ENCODE results near the gene B3GALNT1.

The B3GALNT1 gene

DNA sequence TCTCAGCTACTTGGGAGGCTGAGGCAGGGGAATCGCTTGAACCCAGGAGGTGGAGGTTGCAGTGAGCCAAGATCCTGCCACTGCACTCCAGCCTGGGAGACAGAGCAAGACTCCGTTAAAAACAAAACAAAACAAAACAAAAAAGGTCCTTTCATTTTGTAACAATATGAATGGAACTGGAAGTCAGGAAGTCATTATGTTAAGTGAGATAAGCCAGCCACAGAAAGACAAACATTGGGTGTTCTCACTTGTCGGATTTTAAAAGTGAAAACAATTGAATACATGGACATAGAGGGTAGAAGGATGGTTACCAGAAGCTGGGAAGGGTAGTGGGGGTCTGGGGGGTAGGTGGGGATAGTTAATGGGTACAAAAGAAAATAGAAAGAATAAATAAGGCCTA, 12.5 kb upstream of the B3GALNT1 start:
- DNase-seq: no peak
- H3K27me3 ChIP-seq (replicated peaks; ENCODE audit: control insufficient read depth, insufficient read depth, low read length, poor library complexity, severe bottlenecking): no peaks in the 10 kb centered on the region

DNA sequence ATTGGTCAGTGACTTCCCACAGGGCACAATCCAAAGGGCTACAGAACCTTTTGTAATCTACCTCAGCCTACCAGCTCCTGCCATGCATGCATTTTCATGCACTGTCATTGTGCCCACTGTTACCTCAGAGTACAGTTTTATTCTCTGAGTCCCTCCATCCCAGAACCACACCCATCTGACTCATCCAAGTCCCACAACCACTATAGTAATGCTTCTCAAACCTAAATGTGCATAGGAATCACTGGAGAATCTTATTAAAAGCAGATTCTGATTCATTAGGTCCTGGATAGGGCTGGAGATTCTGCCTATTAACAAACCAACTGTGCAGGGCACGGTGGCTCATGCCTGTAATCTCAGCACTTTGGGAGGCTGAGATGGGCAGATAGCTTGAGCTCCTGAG, 3.7 kb upstream of the B3GALNT1 start:
- DNase-seq: no peak
- Histone ChIP-seq H3K27me3 (replicated peaks; ENCODE audit: control insufficient read depth, insufficient read depth, low read length, poor library complexity, severe bottlenecking) (no peaks in the 10 kb centered on the region), H3K27ac (ENCODE audit: insufficient read depth, low read length, poor library complexity, severe bottlenecking) (no peak overlapping the region), H3K4me1 (ENCODE audit: control insufficient read depth, insufficient read depth, low read length, poor library complexity, severe bottlenecking) (peaks cover 3% of the 10 kb centered on the region), H3K9me3 (ENCODE audit: control insufficient read depth, low read length) (no peaks in the 10 kb centered on the region), H3K36me3 (ENCODE audit: control insufficient read depth, insufficient read depth, low read length) (no peaks in the 10 kb centered on the region), H3K4me3 (ENCODE audit: insufficient read depth, low read depth, low read length, poor library complexity, severe bottlenecking) (no peak overlapping the region)

More for the DNA sequence above, 12.5 kb upstream of the B3GALNT1 start:
- Histone ChIP-seq H3K36me3 (ENCODE audit: control insufficient read depth, insufficient read depth, low read length) (no peaks in the 10 kb centered on the region), H3K4me3 (ENCODE audit: insufficient read depth, low read depth, low read length, poor library complexity, severe bottlenecking) (no peak overlapping the region), H3K9me3 (ENCODE audit: control insufficient read depth, low read length) (no peaks in the 10 kb centered on the region), H3K27ac (ENCODE audit: insufficient read depth, low read length, poor library complexity, severe bottlenecking) (no peak overlapping the region), H3K4me1 (ENCODE audit: control insufficient read depth, insufficient read depth, low read length, poor library complexity, severe bottlenecking) (no peaks in the 10 kb centered on the region)

DNA sequence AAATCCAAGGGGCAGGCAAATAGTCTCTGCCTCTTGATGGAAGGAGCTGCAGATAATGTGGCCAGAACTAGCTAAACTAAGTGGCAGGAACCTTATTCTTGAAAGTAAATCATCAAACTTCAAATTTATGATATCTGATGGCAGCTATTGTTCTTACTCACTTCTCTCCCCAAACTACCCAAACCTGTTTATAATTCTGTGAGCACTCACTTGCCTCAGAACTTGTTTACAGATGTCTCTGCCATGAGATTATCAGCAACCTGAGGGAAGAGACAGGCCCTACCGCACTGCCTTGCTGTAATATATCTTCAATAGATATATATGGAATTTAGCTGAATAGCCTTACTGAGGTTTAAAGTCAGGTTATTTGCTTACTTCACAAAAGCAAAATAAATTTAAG, 2.2 kb upstream of the B3GALNT1 start:
- Histone ChIP-seq H3K27me3 (replicated peaks; ENCODE audit: control insufficient read depth, insufficient read depth, low read length, poor library complexity, severe bottlenecking) (no peaks in the 10 kb centered on the region), H3K4me1 (ENCODE audit: control insufficient read depth, insufficient read depth, low read length, poor library complexity, severe bottlenecking) (peaks cover 3% of the 10 kb centered on the region), H3K9me3 (ENCODE audit: control insufficient read depth, low read length) (no peaks in the 10 kb centered on the region), H3K36me3 (ENCODE audit: control insufficient read depth, insufficient read depth, low read length) (no peaks in the 10 kb centered on the region), H3K27ac (ENCODE audit: insufficient read depth, low read length, poor library complexity, severe bottlenecking) (no peak overlapping the region), H3K4me3 (ENCODE audit: insufficient read depth, low read depth, low read length, poor library complexity, severe bottlenecking) (no peak overlapping the region)
- DNase-seq: no peak

DNA sequence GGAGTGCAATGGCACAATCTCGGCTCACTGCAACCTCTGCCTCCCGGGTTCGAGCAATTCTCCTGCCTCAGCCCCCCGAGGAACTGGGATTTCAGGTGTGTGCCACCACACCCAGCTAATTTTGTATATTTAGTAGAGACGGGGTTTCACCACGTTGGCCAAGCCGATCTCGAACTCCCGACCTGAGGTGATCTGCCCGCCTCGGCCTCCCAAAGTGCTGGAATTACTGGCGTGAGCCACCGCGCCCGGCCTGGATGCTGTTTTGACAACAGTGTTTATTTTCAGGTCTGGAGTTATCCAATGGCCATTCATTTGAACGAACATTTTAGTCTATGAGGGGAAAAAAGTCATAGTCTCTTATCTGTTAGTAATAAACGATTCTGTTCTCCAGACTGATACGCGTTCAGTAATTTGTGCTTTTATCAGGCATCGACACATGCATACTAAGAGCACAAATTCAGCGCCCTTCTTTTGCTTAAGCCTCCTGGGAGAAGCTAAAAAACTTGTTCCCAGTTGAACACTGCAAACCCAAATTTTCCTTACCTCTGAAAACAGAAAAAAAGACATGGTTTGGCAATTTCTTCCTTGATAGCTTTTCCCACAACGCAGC, 1.3 kb downstream of the B3GALNT1 start:
- Histone ChIP-seq H3K4me3 (ENCODE audit: insufficient read depth, low read depth, low read length, poor library complexity, severe bottlenecking) (no peak overlapping the region), H3K27ac (ENCODE audit: insufficient read depth, low read length, poor library complexity, severe bottlenecking) (no peak overlapping the region), H3K36me3 (ENCODE audit: control insufficient read depth, insufficient read depth, low read length) (no peaks in the 10 kb centered on the region), H3K9me3 (ENCODE audit: control insufficient read depth, low read length) (no peaks in the 10 kb centered on the region), H3K27me3 (replicated peaks; ENCODE audit: control insufficient read depth, insufficient read depth, low read length, poor library complexity, severe bottlenecking) (no peaks in the 10 kb centered on the region), H3K4me1 (ENCODE audit: control insufficient read depth, insufficient read depth, low read length, poor library complexity, severe bottlenecking) (peaks cover 3% of the 10 kb centered on the region)
- no peak for DNase-seq

DNA sequence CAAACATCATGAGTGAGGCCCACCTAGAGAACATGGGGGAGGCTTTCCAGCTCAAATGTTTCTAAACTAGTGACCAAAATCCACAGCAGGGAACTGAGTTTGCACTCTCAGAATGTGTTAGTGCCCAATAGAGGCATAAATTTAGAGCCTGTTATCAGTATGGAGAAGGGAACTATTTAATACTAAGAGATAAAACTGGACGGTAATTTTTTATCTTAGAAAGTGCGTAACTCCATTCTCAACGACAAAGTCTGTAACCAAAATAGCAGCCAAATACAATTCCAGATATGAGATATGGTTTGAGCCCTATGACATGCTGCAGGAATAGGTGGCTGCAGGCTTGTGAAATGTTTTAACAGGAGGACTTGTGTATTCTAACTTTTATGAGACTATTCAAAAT, 3.5 kb downstream of the B3GALNT1 start:
- no peaks in the 10 kb centered on the region for H3K36me3 ChIP-seq (ENCODE audit: control insufficient read depth, insufficient read depth, low read length)
- H3K27me3 ChIP-seq (replicated peaks; ENCODE audit: control insufficient read depth, insufficient read depth, low read length, poor library complexity, severe bottlenecking): no peaks in the 10 kb centered on the region
- no peak for DNase-seq
- no peak overlapping the region for H3K27ac ChIP-seq (ENCODE audit: insufficient read depth, low read length, poor library complexity, severe bottlenecking)
- H3K4me1 ChIP-seq (ENCODE audit: control insufficient read depth, insufficient read depth, low read length, poor library complexity, severe bottlenecking): peaks cover 3% of the 10 kb centered on the region
- no peaks in the 10 kb centered on the region for H3K9me3 ChIP-seq (ENCODE audit: control insufficient read depth, low read length)
- H3K4me3 ChIP-seq (ENCODE audit: insufficient read depth, low read depth, low read length, poor library complexity, severe bottlenecking): no peak overlapping the region

DNA sequence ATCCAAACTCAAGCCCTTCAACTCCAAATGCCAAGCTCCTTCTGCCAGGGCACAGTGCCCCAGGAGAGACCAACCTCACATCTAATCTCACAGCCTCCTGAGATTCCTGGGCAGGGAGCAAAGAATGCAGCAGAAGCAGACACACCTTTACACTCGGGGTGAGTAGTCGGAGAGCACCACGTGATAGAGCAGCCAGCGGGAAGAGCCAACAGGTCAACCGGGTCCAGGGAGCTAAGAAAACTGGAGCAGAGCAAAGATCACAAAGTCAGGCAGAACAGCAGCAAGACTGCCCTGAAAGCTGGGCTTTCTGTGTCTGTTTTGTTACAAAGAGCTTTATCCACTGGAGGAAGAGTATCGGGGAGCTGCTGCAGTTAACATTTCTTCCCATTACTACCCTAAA, 4.2 kb downstream of the B3GALNT1 start:
- H3K9me3 ChIP-seq (ENCODE audit: control insufficient read depth, low read length): no peaks in the 10 kb centered on the region
- DNase-seq: no peak
- H3K4me1 ChIP-seq (ENCODE audit: control insufficient read depth, insufficient read depth, low read length, poor library complexity, severe bottlenecking): peaks cover 3% of the 10 kb centered on the region
- H3K27me3 ChIP-seq (replicated peaks; ENCODE audit: control insufficient read depth, insufficient read depth, low read length, poor library complexity, severe bottlenecking): no peaks in the 10 kb centered on the region
- H3K27ac ChIP-seq (ENCODE audit: insufficient read depth, low read length, poor library complexity, severe bottlenecking): no peak overlapping the region
- no peaks in the 10 kb centered on the region for H3K36me3 ChIP-seq (ENCODE audit: control insufficient read depth, insufficient read depth, low read length)
- H3K4me3 ChIP-seq (ENCODE audit: insufficient read depth, low read depth, low read length, poor library complexity, severe bottlenecking): no peak overlapping the region

DNA sequence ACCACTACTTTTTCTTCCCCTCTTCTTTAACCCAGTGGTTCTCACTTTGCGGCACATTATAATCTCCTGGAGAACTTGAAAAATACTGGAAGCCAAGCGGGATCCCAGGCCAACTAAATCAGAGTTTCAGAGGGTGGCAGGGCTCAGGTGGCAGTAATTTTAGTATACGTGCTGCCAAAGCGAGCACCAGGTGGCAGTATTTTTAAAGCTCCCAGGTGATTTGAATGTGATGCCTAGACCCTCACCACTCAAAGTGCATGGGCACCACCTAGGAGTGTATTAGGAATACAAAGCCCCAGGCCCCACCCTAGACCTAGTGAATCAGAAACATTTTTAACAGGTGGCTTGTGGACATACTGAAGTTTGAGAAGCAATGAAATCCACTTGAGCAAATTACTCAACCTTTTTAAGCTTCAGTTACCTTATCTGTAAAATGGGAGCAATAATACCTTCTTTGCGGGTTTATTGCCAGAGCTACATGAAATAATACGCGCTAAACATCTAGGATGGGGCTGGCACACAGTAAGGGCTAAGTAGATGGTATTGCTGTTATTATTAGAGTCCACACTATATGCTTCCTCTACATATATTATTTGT, 8.3 kb downstream of the B3GALNT1 start:
- no peak overlapping the region for H3K4me3 ChIP-seq (ENCODE audit: insufficient read depth, low read depth, low read length, poor library complexity, severe bottlenecking)
- H3K9me3 ChIP-seq (ENCODE audit: control insufficient read depth, low read length): no peaks in the 10 kb centered on the region
- no peaks in the 10 kb centered on the region for H3K36me3 ChIP-seq (ENCODE audit: control insufficient read depth, insufficient read depth, low read length)
- H3K27ac ChIP-seq (ENCODE audit: insufficient read depth, low read length, poor library complexity, severe bottlenecking): no peak overlapping the region
- peak in 1 of 3 donors; percentile 8 for DNase-seq
- no peaks in the 10 kb centered on the region for H3K4me1 ChIP-seq (ENCODE audit: control insufficient read depth, insufficient read depth, low read length, poor library complexity, severe bottlenecking)
- no peaks in the 10 kb centered on the region for H3K27me3 ChIP-seq (replicated peaks; ENCODE audit: control insufficient read depth, insufficient read depth, low read length, poor library complexity, severe bottlenecking)

DNA sequence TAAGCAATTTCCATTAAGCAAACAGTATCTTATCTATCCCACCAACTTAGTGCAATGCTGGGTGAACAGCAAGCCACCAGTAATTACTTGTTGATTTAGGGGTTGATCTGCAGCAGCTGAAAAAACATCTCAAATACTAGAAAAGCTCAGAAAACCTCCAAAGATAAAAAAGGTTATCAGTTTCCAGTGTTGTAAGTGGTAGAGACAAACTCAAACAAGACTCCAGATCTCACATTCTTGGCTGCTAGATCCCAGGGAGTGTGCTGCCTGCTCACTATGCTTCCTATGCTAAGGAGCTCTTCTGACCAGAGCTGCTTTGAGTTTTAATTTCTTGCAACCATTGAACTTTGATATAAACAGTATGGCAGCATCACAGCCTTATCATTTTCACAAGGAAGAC, 11.3 kb downstream of the B3GALNT1 start:
- no peak overlapping the region for H3K4me3 ChIP-seq (ENCODE audit: insufficient read depth, low read depth, low read length, poor library complexity, severe bottlenecking)
- no peak for DNase-seq
- H3K36me3 ChIP-seq (ENCODE audit: control insufficient read depth, insufficient read depth, low read length): no peaks in the 10 kb centered on the region
- H3K9me3 ChIP-seq (ENCODE audit: control insufficient read depth, low read length): no peaks in the 10 kb centered on the region
- no peaks in the 10 kb centered on the region for H3K27me3 ChIP-seq (replicated peaks; ENCODE audit: control insufficient read depth, insufficient read depth, low read length, poor library complexity, severe bottlenecking)
- no peaks in the 10 kb centered on the region for H3K4me1 ChIP-seq (ENCODE audit: control insufficient read depth, insufficient read depth, low read length, poor library complexity, severe bottlenecking)
- H3K27ac ChIP-seq (ENCODE audit: insufficient read depth, low read length, poor library complexity, severe bottlenecking): no peak overlapping the region

DNA sequence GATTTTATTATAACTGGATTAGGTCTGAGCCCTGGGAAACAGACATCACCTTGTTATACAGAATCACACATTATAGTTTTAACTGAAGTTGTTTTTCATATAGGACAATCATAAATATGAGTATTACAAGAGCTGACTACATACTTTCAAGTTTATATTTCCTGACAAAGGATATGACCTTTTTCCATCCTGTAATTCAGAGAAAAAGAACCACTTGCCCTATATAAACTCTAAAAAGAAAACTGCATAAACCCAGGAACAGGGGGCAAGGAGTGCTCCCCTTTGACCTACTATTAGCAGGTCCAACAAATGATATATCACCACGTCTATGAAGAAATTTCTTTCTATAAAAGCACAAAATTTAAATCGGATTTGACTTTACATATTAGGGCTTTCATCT, 20.9 kb downstream of the B3GALNT1 start:
- no peak overlapping the region for H3K27ac ChIP-seq (ENCODE audit: insufficient read depth, low read length, poor library complexity, severe bottlenecking)
- H3K9me3 ChIP-seq (ENCODE audit: control insufficient read depth, low read length): no peaks in the 10 kb centered on the region

DNA sequence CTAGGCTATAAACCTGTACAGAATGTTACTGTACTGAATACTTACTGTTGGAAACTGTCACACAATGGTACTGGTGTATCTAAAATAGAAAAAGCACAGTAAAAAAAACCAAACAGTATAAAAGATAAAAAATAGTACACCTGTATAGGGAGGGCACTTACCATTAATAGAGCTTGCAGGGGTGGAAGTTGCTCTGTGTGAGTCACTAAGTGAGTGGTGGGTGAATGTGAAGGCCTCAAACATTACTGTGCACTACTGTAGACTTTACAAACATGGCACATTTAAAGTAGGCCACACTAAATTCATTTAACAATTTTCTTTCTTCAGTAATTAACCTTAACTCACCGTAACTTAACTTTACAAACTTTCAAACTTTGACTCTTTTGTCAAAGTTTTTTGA, 22.0 kb downstream of the B3GALNT1 start:
- Histone ChIP-seq H3K4me1 (ENCODE audit: control insufficient read depth, insufficient read depth, low read length, poor library complexity, severe bottlenecking) (no peaks in the 10 kb centered on the region), H3K36me3 (ENCODE audit: control insufficient read depth, insufficient read depth, low read length) (no peaks in the 10 kb centered on the region), H3K9me3 (ENCODE audit: control insufficient read depth, low read length) (no peaks in the 10 kb centered on the region), H3K27me3 (replicated peaks; ENCODE audit: control insufficient read depth, insufficient read depth, low read length, poor library complexity, severe bottlenecking) (no peaks in the 10 kb centered on the region), H3K4me3 (ENCODE audit: insufficient read depth, low read depth, low read length, poor library complexity, severe bottlenecking) (no peak overlapping the region), H3K27ac (ENCODE audit: insufficient read depth, low read length, poor library complexity, severe bottlenecking) (no peak overlapping the region)
- no peak for DNase-seq

More for the DNA sequence above, 20.9 kb downstream of the B3GALNT1 start:
- no peaks in the 10 kb centered on the region for H3K36me3 ChIP-seq (ENCODE audit: control insufficient read depth, insufficient read depth, low read length)
- H3K4me1 ChIP-seq (ENCODE audit: control insufficient read depth, insufficient read depth, low read length, poor library complexity, severe bottlenecking): no peaks in the 10 kb centered on the region
- DNase-seq: no peak
- H3K27me3 ChIP-seq (replicated peaks; ENCODE audit: control insufficient read depth, insufficient read depth, low read length, poor library complexity, severe bottlenecking): no peaks in the 10 kb centered on the region
- no peak overlapping the region for H3K4me3 ChIP-seq (ENCODE audit: insufficient read depth, low read depth, low read length, poor library complexity, severe bottlenecking)
